MM.1S (cell line): ENCODE data around the gene TRIM26.

ENCODE experiments used
- DNase-seq: peaks from one replicate; pipeline ENCODE4 v3.0.0-alpha.2; 2015
- H2AFZ ChIP-seq: fragments of 300-600 bp; sonication (generic); 2 replicates; pipeline ENCODE4 v1.6.0; 2016; ENCODE audit warnings: antibody characterized with exemption, low read length
- H3F3A ChIP-seq: fragments of 300-600 bp; sonication (generic); 2 replicates; pipeline ENCODE4 v1.6.1; 2016; ENCODE audit warnings: mild to moderate bottlenecking, antibody characterized with exemption, low read length, moderate library complexity, mixed read lengths; ENCODE audit not compliant: insufficient read depth
- H3K27ac ChIP-seq: fragments of 300-600 bp; sonication (generic); 2 replicates; pipeline ENCODE4 v1.5.1; 2016; ENCODE audit warnings: mild to moderate bottlenecking, low read length
- H3K27me3 ChIP-seq: fragments of 300-600 bp; sonication (generic); replicated peaks from 2 replicates; pipeline ENCODE4 v1.6.0; 2016; ENCODE audit warnings: low read length; ENCODE audit not compliant: insufficient read depth
- H3K36me3 ChIP-seq: fragments of 300-600 bp; sonication (generic); replicated peaks from 2 replicates; pipeline ENCODE4 v1.6.1; 2016; ENCODE audit warnings: mild to moderate bottlenecking, low read length, mixed read lengths; ENCODE audit not compliant: insufficient read depth
- H3K4me1 ChIP-seq: fragments of 300-600 bp; sonication (generic); 2 replicates; pipeline ENCODE4 v1.6.1; 2016; ENCODE audit warnings: low read length, mixed read lengths
- H3K4me2 ChIP-seq: fragments of 300-600 bp; sonication (generic); 2 replicates; pipeline ENCODE4 v1.6.0; 2016; ENCODE audit warnings: low read depth, low read length
- H3K4me3 ChIP-seq: fragments of 300-600 bp; sonication (generic); 2 replicates; pipeline ENCODE4 v1.5.1; 2016; ENCODE audit warnings: low read length, mixed read lengths
- H3K79me2 ChIP-seq: fragments of 300-600 bp; sonication (generic); 2 replicates; pipeline ENCODE4 v1.6.1; 2016; ENCODE audit warnings: mixed run types, low read length, mixed read lengths
- H3K9ac ChIP-seq: fragments of 300-600 bp; sonication (generic); 2 replicates; pipeline ENCODE4 v1.6.1; 2016; ENCODE audit warnings: low read length, mixed read lengths
- H3K9me2 ChIP-seq: fragments of 300-600 bp; sonication (generic); replicated peaks from 2 replicates; pipeline ENCODE4 v1.6.1; 2016; ENCODE audit warnings: mild to moderate bottlenecking, low read length, mixed read lengths; ENCODE audit not compliant: insufficient read depth
- H3K9me3 ChIP-seq: fragments of 300-600 bp; sonication (generic); replicated peaks from 2 replicates; pipeline ENCODE4 v1.6.1; 2016; ENCODE audit warnings: mild to moderate bottlenecking, low read length, mixed read lengths; ENCODE audit not compliant: insufficient read depth
- H4K20me1 ChIP-seq: fragments of 300-600 bp; sonication (generic); 2 replicates; pipeline ENCODE4 v1.6.1; 2016; ENCODE audit warnings: mild to moderate bottlenecking, low read length, moderate library complexity, mixed read lengths; ENCODE audit not compliant: insufficient read depth
- CTCF ChIP-seq: fragments of 300-600 bp; sonication (generic); IDR thresholded peaks from 2 replicates; pipeline ENCODE4 v1.5.1; 2016; ENCODE audit warnings: antibody characterized with exemption, low read length, mixed read lengths
- EZH2 ChIP-seq: fragments of 300-600 bp; sonication (generic); optimal IDR thresholded peaks from 2 replicates; pipeline ENCODE3; 2017; ENCODE audit warnings: low read depth, mild to moderate bottlenecking, antibody characterized with exemption, low read length, mixed read lengths
- EZH2phosphoT487 ChIP-seq: fragments of 300-600 bp; sonication (generic); IDR thresholded peaks from 2 replicates; pipeline ENCODE4 v1.6.1; 2018; ENCODE audit warnings: antibody characterized with exemption, low read length

The TRIM26 gene

GRCh38 chr6:30149234-30149633, 64.0 kb downstream of the TRIM26 start:
- no peak overlapping the region for H3K27ac ChIP-seq
- no peak overlapping the region for H3K4me2 ChIP-seq
- no peaks in the 10 kb centered on the region for H3K4me1 ChIP-seq
- H3K79me2 ChIP-seq: no peaks in the 10 kb centered on the region
- no peak overlapping the region for H3K4me3 ChIP-seq
- no peaks in the 10 kb centered on the region for H3K9me3 ChIP-seq
- TF ChIP-seq EZH2phosphoT487 (no peak), CTCF (no peak), EZH2 (no peak)
- no peak for DNase-seq
- no peak overlapping the region for H2AFZ ChIP-seq
- 0 out of 2 replicates have a peak, but pooled peaks cover 5% of the 10 kb centered on the region for H3K27me3 ChIP-seq
- H3K9me2 ChIP-seq: no peaks in the 10 kb centered on the region
- H3F3A ChIP-seq: no peaks in the 10 kb centered on the region
- H4K20me1 ChIP-seq: no peaks in the 10 kb centered on the region
- no peaks in the 10 kb centered on the region for H3K36me3 ChIP-seq
- no peak overlapping the region for H3K9ac ChIP-seq

GRCh38 chr6:30147096-30147495, 66.1 kb downstream of the TRIM26 start:
- H3K9me3 ChIP-seq: no peaks in the 10 kb centered on the region
- H3K9me2 ChIP-seq: no peaks in the 10 kb centered on the region
- no peaks in the 10 kb centered on the region for H3K4me1 ChIP-seq
- H3F3A ChIP-seq: no peaks in the 10 kb centered on the region
- no peaks in the 10 kb centered on the region for H3K36me3 ChIP-seq
- DNase-seq: no peak
- H3K79me2 ChIP-seq: no peaks in the 10 kb centered on the region
- H4K20me1 ChIP-seq: no peaks in the 10 kb centered on the region
- peaks cover 9% of the 10 kb centered on the region; the same call in 1 of the 2 replicates for H3K27me3 ChIP-seq
- H3K27ac ChIP-seq: no peak overlapping the region
- no peak overlapping the region for H2AFZ ChIP-seq
- no peak overlapping the region for H3K4me2 ChIP-seq
- no peak overlapping the region for H3K9ac ChIP-seq
- TF ChIP-seq CTCF (no peak), EZH2 (no peak), EZH2phosphoT487 (no peak)
- no peak overlapping the region for H3K4me3 ChIP-seq

- H3K27ac ChIP-seq: no peak overlapping the region
- no peak for TF ChIP-seq CTCF
- no peak for TF ChIP-seq EZH2phosphoT487
- TF ChIP-seq EZH2: no peak
- peaks cover 11% of the 10 kb centered on the region; the same call in 1 of the 2 replicates for H3K27me3 ChIP-seq
- H3K9ac ChIP-seq: no peak overlapping the region
- no peaks in the 10 kb centered on the region for H4K20me1 ChIP-seq
- H3F3A ChIP-seq: no peaks in the 10 kb centered on the region
- no peak overlapping the region for H3K4me3 ChIP-seq
- no peaks in the 10 kb centered on the region for H3K9me3 ChIP-seq
- H3K9me2 ChIP-seq: no peaks in the 10 kb centered on the region
- no peak for DNase-seq
- no peaks in the 10 kb centered on the region for H3K36me3 ChIP-seq
- no peaks in the 10 kb centered on the region for H3K4me1 ChIP-seq
- no peak overlapping the region for H2AFZ ChIP-seq
- H3K4me2 ChIP-seq: no peak overlapping the region
- H3K79me2 ChIP-seq: no peaks in the 10 kb centered on the region
Observed at GRCh38 chr6:30145818-30146217, 67.4 kb downstream of the TRIM26 start.
